Measurements from ENCODE around the gene UBXN10. TPM values are rescaled to one million over a fixed set of nuclear protein-coding genes. Genes with fewer than 3 reads are reported as not detected.
A peak's percentile ranks its signal among the peaks of the same experiment; 100 is the strongest.

Gene UBXN10
- total and polyA plus RNA-seq, 2 of the 8 experiments (the other 6 are each of a cell fraction or from before 2014, with no cell fraction given) = 0.43 to 0.68 TPM

DNA sequence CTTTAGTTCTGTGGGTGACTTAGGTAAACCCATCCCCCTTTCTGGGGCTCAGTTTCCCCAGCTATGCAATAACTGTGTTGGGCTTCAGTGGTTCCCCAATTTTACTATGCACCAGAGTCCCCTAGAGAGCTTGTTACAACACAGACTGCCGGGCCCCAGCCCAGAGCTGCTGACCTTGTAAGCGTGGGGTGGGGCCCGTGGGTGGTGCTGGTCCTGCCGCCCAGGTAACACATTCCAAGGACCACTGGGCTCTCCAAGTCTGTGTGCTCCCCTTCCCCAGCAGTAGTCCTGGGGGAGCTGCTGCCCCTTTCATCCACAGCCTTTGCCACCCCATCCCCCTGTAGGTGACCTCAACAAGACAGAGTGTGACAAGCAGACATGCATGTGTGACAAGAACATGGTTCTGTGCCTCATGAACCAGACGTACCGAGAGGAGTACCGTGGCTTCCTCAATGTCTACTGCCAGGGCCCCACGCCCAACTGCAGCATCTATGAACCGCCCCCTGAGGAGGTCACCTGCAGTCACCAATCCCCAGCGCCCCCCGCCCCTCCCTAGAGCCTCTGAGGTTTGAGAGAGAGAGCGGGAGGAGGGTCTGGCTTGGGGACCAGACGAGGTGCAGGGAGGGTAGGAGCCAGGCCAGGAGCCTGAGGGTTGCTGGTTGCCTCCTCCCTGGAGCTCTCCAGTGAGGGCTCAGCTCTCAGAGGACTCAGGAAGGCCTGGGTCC lies 37.9 kb upstream of the UBXN10 start:
- no peak overlapping the region for H3K56ac ChIP-seq (replicated peaks; ENCODE audit: insufficient read length, low read depth, low read length)
- H3K9me3 ChIP-seq (ENCODE audit: insufficient read depth in 2 of 2, low read depth in 1 of 2, low read length in 1 of 2) = no peaks in the 10 kb centered on the region
- H3K23me2 ChIP-seq (ENCODE audit: low read depth, low read length) = no peaks in the 10 kb centered on the region
- no peak overlapping the region; the same call in 1 of the 2 replicates for H3K18ac ChIP-seq (ENCODE audit: extremely low read depth, low read length)
- no peak overlapping the region for H3K23ac ChIP-seq (ENCODE audit: insufficient read length)
- no peaks in the 10 kb centered on the region for H3K79me1 ChIP-seq (ENCODE audit: low read depth, low read length)
- H4K91ac ChIP-seq (replicated peaks; ENCODE audit: insufficient read length, low read length) = no peak overlapping the region
- H4K5ac ChIP-seq (ENCODE audit: insufficient read length, low read depth, low read length) = no peak overlapping the region
- H4K8ac ChIP-seq (ENCODE audit: extremely low read depth, insufficient read depth, low read length) = no peak overlapping the region; the same call in 1 of the 2 replicates
- POLR2A ChIA-PET (ENCODE audit: partially characterized antibody) = no interaction called here
- no peaks in the 10 kb centered on the region for H3K27me3 ChIP-seq (replicated peaks in 1 of 4; ENCODE audit: control insufficient read depth in 3 of 4, extremely low read depth in 1 of 4, insufficient read depth in 3 of 4, low read length in 3 of 4)
- H2BK20ac ChIP-seq (ENCODE audit: low read length) = 0 out of 2 replicates have a peak overlapping the region, but pooled peaks have one; percentile 72
- no peak overlapping the region for H3K4me3 ChIP-seq (ENCODE audit: extremely low read depth in 1 of 4, insufficient read depth in 2 of 4, low read depth in 3 of 4, low read length in 4 of 4)
- no peak overlapping the region for H3K14ac ChIP-seq (ENCODE audit: insufficient read length)
- no peak overlapping the region for H3K27ac ChIP-seq (ENCODE audit: low read depth, low read length)
- FAIRE-seq (no peak), DNase-seq (ENCODE audit: low read depth in 1 of 2, low spot score in 2 of 2) (no peak)
- no peaks in the 10 kb centered on the region for H3K79me2 ChIP-seq (ENCODE audit: control insufficient read depth in 1 of 2, insufficient read depth in 2 of 2, low read length in 2 of 2)
- WGBS, 2 experiments (ENCODE audit: extremely low coverage in 1 of 2, insufficient coverage in 1 of 2, insufficient read length in 1 of 2, insufficient replicate concordance in 2 of 2, low coverage in 1 of 2, low lambda C conversion rate in 2 of 2, missing lambda C conversion rate in 1 of 2) = 96% methylated on average over 7 of the region's 13 CpGs; no CpG with 5 or more reads in 1 of the 2 experiments
- H2AFZ ChIP-seq (ENCODE audit: low read length) = no peak overlapping the region
- H2BK12ac ChIP-seq (ENCODE audit: low read depth, low read length) = peak overlapping the region; percentile 80; the same call in 1 of the 2 replicates
- H4K20me1 ChIP-seq (replicated peaks in 1 of 2; ENCODE audit: control insufficient read depth in 1 of 2, insufficient read depth in 2 of 2, low read length in 2 of 2) = no peaks in the 10 kb centered on the region
- CTCF ChIA-PET (ENCODE audit: partially characterized antibody) = interaction anchor here (1.6 to 13.5 kb wide), 3 partner anchors 45 to 229 kb away, joined by 10 to 127 read pairs (median 79); partner anchors contain the start of gene PLA2G2E
- no peak overlapping the region for H3K4me2 ChIP-seq (ENCODE audit: insufficient read depth in 1 of 2, low read depth in 2 of 2, low read length in 2 of 2)
- peaks cover 0 to 11% (median 5%) of the 10 kb centered on the region in 4 experiments; a peak in 5 of 7 replicates for H3K4me1 ChIP-seq (replicated peaks in 1 of 4; ENCODE audit: control insufficient read depth in 3 of 4, insufficient read depth in 4 of 4, low read length in 3 of 4)
- no peak overlapping the region for H3K9ac ChIP-seq (replicated peaks in 1 of 4; ENCODE audit: extremely low read depth in 1 of 4, low read depth in 3 of 4, low read length in 3 of 4)
- H3K36me3 ChIP-seq (ENCODE audit: control insufficient read depth in 2 of 4, insufficient read depth in 4 of 4, low read length in 3 of 4) = no peaks in the 10 kb centered on the region
- peak overlapping the region; percentile 44; the same call in 1 of the 2 replicates for H2BK5ac ChIP-seq (ENCODE audit: low read depth, low read length)
- H2BK120ac ChIP-seq (replicated peaks; ENCODE audit: low read depth, low read length) = no peak overlapping the region
- 0 out of 2 replicates have a peak overlapping the region, but pooled peaks have one; percentile 81 for H2BK15ac ChIP-seq (ENCODE audit: low read length)
- H2AK5ac ChIP-seq (ENCODE audit: low read depth, low read length) = 0 out of 2 replicates have a peak overlapping the region, but pooled peaks have one; percentile 86
- no peak overlapping the region for H3K4ac ChIP-seq (replicated peaks; ENCODE audit: insufficient read length, low read depth, low read length)
- TF ChIP-seq GTF2F1 (IDR thresholded peaks at IDR 0.05; ENCODE audit: borderline replicate concordance, low read depth, low read length) = no peak
- TF ChIP-seq, protein P1, sequence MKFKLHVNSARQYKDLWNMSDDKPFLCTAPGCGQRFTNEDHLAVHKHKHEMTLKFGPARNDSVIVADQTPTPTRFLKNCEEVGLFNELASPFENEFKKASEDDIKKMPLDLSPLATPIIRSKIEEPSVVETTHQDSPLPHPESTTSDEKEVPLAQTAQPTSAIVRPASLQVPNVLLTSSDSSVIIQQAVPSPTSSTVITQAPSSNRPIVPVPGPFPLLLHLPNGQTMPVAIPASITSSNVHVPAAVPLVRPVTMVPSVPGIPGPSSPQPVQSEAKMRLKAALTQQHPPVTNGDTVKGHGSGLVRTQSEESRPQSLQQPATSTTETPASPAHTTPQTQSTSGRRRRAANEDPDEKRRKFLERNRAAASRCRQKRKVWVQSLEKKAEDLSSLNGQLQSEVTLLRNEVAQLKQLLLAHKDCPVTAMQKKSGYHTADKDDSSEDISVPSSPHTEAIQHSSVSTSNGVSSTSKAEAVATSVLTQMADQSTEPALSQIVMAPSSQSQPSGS (IDR thresholded peaks at IDR 0.05; ENCODE audit: low read length) = no peak
- TF ChIP-seq MAFK (IDR thresholded peaks at IDR 0.05; ENCODE audit: low read depth, low read length) = no peak
- TF ChIP-seq HDAC2 (IDR thresholded peaks at IDR 0.05; ENCODE audit: borderline replicate concordance in 1 of 2, low read depth in 2 of 2, low read length in 2 of 2) = no peak
- no peak for TF ChIP-seq TEAD4 (IDR thresholded peaks at IDR 0.05; ENCODE audit: low read depth, low read length)
- no peak for TF ChIP-seq FOSL1 (IDR thresholded peaks at IDR 0.05; ENCODE audit: insufficient read depth, low read depth, low read length)
- TF ChIP-seq CEBPB (IDR thresholded peaks at IDR 0.05; ENCODE audit: low read depth, low read length) = no peak
- TF ChIP-seq CHD1 (IDR thresholded peaks at IDR 0.05; ENCODE audit: low read depth, low read length) = no peak
- TF ChIP-seq CHD2 (IDR thresholded peaks at IDR 0.05; ENCODE audit: low read length) = no peak
- TF ChIP-seq KDM5A (IDR thresholded peaks at IDR 0.05; ENCODE audit: low read length) = no peak
- TF ChIP-seq SP2 (IDR thresholded peaks at IDR 0.05; ENCODE audit: low read length) = no peak
